ENCODE data around the gene MAP2K2.

Gene MAP2K2

DNA sequence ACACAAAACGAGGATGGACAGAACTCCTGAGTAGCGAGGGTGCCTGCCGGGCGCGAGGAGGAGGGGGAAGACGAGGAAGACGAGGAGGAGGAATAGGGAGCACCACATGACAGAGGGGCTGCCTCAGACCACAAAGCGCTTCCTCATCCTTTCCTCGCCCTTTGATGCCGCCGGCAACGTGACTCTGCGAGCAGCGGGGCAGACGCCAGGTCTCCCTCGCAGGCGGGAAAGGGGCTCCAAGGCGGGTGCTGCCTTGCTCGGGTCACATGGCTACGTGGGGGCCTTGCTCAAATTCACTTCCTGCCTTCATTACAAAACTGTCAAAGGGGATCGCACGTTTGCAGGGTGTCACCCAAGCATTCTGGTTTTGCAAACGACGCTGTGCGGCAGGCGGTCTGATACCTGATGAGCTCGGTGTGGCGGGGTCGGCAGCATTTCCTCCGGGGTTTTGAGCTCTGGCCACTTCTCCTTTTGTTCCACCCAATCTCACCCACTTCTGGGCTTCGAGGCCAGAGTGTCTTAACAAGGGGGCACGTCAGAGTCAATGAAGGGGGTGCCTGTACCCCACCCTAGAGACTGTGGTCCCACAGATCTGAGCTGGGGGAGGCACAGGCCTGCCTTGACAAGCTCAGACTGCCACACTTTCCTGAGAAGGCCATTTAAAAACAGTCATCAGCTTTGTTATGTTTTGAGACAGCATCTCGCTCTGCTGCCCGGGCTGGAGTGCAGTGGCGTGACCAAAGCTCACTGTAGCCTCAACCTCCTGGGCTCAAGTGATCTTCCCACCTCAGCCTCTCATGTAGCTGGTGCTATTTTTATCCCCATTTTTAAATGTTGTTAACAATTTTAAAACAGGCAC is 14.9 kb downstream of the MAP2K2 start:
- TF ChIP-seq SIN3A (IDR thresholded peaks at IDR 0.05; ENCODE audit: borderline replicate concordance, insufficient read depth, low read length) (no peak), TAF1 (IDR thresholded peaks at IDR 0.05; ENCODE audit: borderline replicate concordance, insufficient read depth, low read length) (no peak), POLR2AphosphoS5 (IDR thresholded peaks at IDR 0.05; ENCODE audit: low read depth, low read length) (no peak), FOXP2 (optimal IDR thresholded peaks at IDR 0.05; ENCODE audit: borderline replicate concordance, extremely low read depth, extremely low read length, insufficient read depth) (no peak)
- TF ChIP-seq, protein P1, sequence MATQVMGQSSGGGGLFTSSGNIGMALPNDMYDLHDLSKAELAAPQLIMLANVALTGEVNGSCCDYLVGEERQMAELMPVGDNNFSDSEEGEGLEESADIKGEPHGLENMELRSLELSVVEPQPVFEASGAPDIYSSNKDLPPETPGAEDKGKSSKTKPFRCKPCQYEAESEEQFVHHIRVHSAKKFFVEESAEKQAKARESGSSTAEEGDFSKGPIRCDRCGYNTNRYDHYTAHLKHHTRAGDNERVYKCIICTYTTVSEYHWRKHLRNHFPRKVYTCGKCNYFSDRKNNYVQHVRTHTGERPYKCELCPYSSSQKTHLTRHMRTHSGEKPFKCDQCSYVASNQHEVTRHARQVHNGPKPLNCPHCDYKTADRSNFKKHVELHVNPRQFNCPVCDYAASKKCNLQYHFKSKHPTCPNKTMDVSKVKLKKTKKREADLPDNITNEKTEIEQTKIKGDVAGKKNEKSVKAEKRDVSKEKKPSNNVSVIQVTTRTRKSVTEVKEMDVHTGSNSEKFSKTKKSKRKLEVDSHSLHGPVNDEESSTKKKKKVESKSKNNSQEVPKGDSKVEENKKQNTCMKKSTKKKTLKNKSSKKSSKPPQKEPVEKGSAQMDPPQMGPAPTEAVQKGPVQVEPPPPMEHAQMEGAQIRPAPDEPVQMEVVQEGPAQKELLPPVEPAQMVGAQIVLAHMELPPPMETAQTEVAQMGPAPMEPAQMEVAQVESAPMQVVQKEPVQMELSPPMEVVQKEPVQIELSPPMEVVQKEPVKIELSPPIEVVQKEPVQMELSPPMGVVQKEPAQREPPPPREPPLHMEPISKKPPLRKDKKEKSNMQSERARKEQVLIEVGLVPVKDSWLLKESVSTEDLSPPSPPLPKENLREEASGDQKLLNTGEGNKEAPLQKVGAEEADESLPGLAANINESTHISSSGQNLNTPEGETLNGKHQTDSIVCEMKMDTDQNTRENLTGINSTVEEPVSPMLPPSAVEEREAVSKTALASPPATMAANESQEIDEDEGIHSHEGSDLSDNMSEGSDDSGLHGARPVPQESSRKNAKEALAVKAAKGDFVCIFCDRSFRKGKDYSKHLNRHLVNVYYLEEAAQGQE (IDR thresholded peaks at IDR 0.05; ENCODE audit: insufficient read depth in 1 of 2, low read depth in 2 of 2, low read length in 2 of 2), result no peak

- TF ChIP-seq SIN3A (IDR thresholded peaks at IDR 0.05; ENCODE audit: borderline replicate concordance, insufficient read depth, low read length), result no peak
- TF ChIP-seq POLR2AphosphoS5 (IDR thresholded peaks at IDR 0.05; ENCODE audit: low read depth, low read length), result no peak
- TF ChIP-seq, protein P1 (IDR thresholded peaks at IDR 0.05; ENCODE audit: insufficient read depth in 1 of 2, low read depth in 2 of 2, low read length in 2 of 2), result no peak
- no peak for TF ChIP-seq TAF1 (IDR thresholded peaks at IDR 0.05; ENCODE audit: borderline replicate concordance, insufficient read depth, low read length)
- no peak for TF ChIP-seq FOXP2 (optimal IDR thresholded peaks at IDR 0.05; ENCODE audit: borderline replicate concordance, extremely low read depth, extremely low read length, insufficient read depth)
Observed at GRCh38 chr19:4103080-4103433, 20.9 kb downstream of the MAP2K2 start.

DNA sequence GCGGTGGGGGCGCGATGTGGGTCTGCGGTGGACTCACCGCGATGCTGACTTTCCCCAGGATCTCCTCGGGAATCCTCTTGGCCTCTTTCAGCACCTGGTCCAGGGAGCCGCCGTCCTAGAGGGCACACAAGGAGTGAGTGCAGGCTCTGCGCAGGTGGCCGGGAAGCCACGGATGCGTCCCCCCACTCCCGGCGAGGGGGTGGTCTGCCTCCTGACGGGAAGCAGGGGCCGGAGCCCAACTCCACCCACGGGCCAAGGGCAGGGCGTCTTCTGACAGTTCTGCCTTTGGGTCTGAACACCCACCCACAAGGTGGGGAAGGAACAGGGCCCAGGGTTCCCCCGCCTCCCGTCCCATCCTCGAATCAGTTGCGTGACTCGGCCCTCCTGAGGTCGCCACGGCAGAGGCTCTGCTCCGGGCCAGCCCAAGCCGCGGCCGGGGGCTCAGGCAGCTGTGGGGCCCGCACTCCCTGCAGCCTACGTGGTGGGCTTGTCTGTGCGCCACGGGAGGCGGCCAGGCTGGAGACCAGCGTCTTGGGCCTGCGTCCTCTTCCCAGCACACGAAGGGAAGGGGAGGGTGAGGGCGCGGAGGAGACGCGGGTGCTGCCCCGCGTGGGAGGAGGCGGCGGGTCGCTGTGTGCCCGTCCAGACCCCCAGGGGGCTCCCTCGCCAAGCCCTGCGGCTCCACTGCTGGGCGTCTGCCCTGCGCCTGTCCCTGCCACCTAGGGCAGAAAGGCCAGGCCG is 21.4 kb downstream of the MAP2K2 start:
- TF ChIP-seq SIN3A (IDR thresholded peaks at IDR 0.05; ENCODE audit: borderline replicate concordance, insufficient read depth, low read length) (no peak), TAF1 (IDR thresholded peaks at IDR 0.05; ENCODE audit: borderline replicate concordance, insufficient read depth, low read length) (no peak), POLR2AphosphoS5 (IDR thresholded peaks at IDR 0.05; ENCODE audit: low read depth, low read length) (no peak), FOXP2 (optimal IDR thresholded peaks at IDR 0.05; ENCODE audit: borderline replicate concordance, extremely low read depth, extremely low read length, insufficient read depth) (no peak)
- TF ChIP-seq, protein P1 (IDR thresholded peaks at IDR 0.05; ENCODE audit: insufficient read depth in 1 of 2, low read depth in 2 of 2, low read length in 2 of 2), result no peak

DNA sequence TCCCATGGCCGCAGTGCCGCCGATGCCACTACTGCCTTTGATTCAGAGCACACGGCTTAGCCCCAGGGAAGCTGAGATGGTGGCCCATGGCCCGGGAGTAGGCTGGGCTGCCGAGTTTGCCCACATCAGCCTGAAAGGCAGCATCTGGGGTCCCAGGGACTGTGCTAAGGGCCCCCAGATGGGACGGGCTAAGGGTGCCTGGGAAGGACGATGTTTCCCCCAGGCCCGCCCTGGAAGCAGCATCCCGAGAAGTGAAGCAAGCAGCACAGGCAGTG is 22.5 kb downstream of the MAP2K2 start:
- TF ChIP-seq, protein P1 (IDR thresholded peaks at IDR 0.05; ENCODE audit: insufficient read depth in 1 of 2, low read depth in 2 of 2, low read length in 2 of 2), result no peak
- TF ChIP-seq FOXP2 (optimal IDR thresholded peaks at IDR 0.05; ENCODE audit: borderline replicate concordance, extremely low read depth, extremely low read length, insufficient read depth) (no peak), TAF1 (IDR thresholded peaks at IDR 0.05; ENCODE audit: borderline replicate concordance, insufficient read depth, low read length) (no peak), SIN3A (IDR thresholded peaks at IDR 0.05; ENCODE audit: borderline replicate concordance, insufficient read depth, low read length) (no peak), POLR2AphosphoS5 (IDR thresholded peaks at IDR 0.05; ENCODE audit: low read depth, low read length) (no peak)
